SU-DHL-6 (cell line): ENCODE measurements around the gene PDLIM5.

ENCODE experiments used
- H2AFZ ChIP-seq: fragments of 200-600 bp; sonication (generic); 2 replicates; pipeline ENCODE4 v1.6.1; 2014; ENCODE audit warnings: low read depth, mild to moderate bottlenecking, moderate library complexity, mixed read lengths, antibody characterized with exemption, low read length; ENCODE audit not compliant: severe bottlenecking
- H3F3A ChIP-seq: fragments of 200-600 bp; shearing (Covaris generic); 2 replicates; pipeline ENCODE4 v1.6.0; 2016; ENCODE audit warnings: antibody characterized with exemption, mild to moderate bottlenecking; ENCODE audit not compliant: insufficient read depth
- H3K27ac ChIP-seq: fragments of 200-600 bp; sonication (generic); 2 replicates; pipeline ENCODE4 v1.5.1; 2016; ENCODE audit warnings: low read depth, mild to moderate bottlenecking, low read length, moderate library complexity, mixed read lengths
- H3K27me3 ChIP-seq: fragments of 200-600 bp; sonication (generic), shearing (Covaris generic); 2 replicates; pipeline ENCODE4 v1.6.0; 2014; ENCODE audit warnings: mild to moderate bottlenecking, low read length
- H3K36me3 ChIP-seq: fragments of 200-600 bp; sonication (generic); 2 replicates; pipeline ENCODE4 v1.6.1; 2014; ENCODE audit warnings: mild to moderate bottlenecking, low read length, mixed read lengths
- H3K4me2 ChIP-seq: fragments of 300-600, 200-600 bp; shearing (Covaris generic), sonication (generic); 2 replicates; pipeline ENCODE4 v1.6.0; 2014; ENCODE audit warnings: low read length, low read depth, mild to moderate bottlenecking; ENCODE audit not compliant: poor library complexity, severe bottlenecking
- H3K4me3 ChIP-seq: fragments of 200-600 bp; sonication (generic); 2 replicates; pipeline ENCODE4 v1.5.1; 2014; ENCODE audit warnings: antibody characterized with exemption, low read length, mild to moderate bottlenecking, mixed read lengths; ENCODE audit not compliant: insufficient read depth, poor library complexity, severe bottlenecking
- H3K79me2 ChIP-seq: fragments of 200-600 bp; sonication (generic); 2 replicates; pipeline ENCODE4 v1.6.1; 2014; ENCODE audit warnings: mild to moderate bottlenecking, low read length, moderate library complexity; ENCODE audit not compliant: insufficient read depth
- H3K9ac ChIP-seq: fragments of 200-600 bp; sonication (generic); 2 replicates; pipeline ENCODE4 v1.7.0; 2014; ENCODE audit warnings: mild to moderate bottlenecking, low read length
- H3K9me2 ChIP-seq: fragments of 200-600 bp; sonication (generic); replicated peaks from 2 replicates; pipeline ENCODE4 v1.6.1; 2014; ENCODE audit warnings: low read length; ENCODE audit not compliant: insufficient read depth
- H3K9me3 ChIP-seq: fragments of 200-600 bp; sonication (generic); 2 replicates; pipeline ENCODE4 v1.6.1; 2014; ENCODE audit warnings: low read length, mixed read lengths; ENCODE audit not compliant: insufficient read depth
- H4K20me1 ChIP-seq: fragments of 200-600 bp; sonication (generic); 2 replicates; pipeline ENCODE4 v1.6.1; 2014; ENCODE audit warnings: low read depth, mild to moderate bottlenecking, antibody characterized with exemption, low read length, moderate library complexity, mixed read lengths
- EZH2phosphoT487 ChIP-seq: fragments of 200-600 bp; sonication (generic), shearing (Covaris generic); conservative IDR thresholded peaks from 2 replicates; pipeline ENCODE4 v1.6.1; 2018; ENCODE audit warnings: mild to moderate bottlenecking, antibody characterized with exemption, low read length, moderate library complexity, mixed read lengths
- TF ChIP-seq, protein P1 (sequence below): fragments of 200-600 bp; sonication (generic); IDR thresholded peaks from one replicate; pipeline ENCODE4 v1.5.1; 2017; ENCODE audit warnings: antibody characterized with exemption, mild to moderate bottlenecking, low read length, moderate library complexity; ENCODE audit not compliant: insufficient read depth, poor library complexity, severe bottlenecking

Gene PDLIM5

DNA sequence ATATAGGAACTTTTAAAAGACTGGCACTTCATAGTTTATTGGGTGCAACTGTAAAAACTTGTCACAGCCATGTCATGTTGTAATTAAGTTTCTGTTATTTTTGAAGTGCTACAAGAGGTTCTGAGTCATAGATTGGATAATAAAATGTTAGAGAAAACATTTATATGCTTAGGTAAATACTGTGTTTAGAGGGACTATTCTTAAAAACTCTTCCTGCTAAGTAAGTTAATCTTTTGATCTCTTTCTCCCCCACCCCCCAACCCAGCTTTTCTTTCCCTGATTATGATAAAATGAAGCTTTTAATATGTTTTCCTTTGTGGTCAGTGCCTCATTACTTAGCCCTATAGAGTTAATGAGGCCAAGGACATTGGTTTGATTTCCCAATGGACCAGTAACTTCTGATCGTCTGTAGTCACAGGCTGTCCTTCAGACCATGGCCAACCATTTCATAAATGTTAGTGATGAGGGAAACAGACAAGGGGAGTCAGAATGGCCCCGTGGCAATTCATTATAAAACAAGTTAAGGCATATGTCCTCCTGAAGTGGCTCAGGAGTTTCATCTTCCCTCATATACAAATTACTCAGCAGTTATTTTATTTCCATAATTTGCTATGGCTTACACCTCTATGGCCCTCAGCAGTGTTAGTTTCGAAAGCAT lies 3.9 kb upstream of the PDLIM5 start:
- Histone ChIP-seq H3K9ac (no peak overlapping the region), H3K27me3 (no peaks in the 10 kb centered on the region), H3K79me2 (no peaks in the 10 kb centered on the region), H3K36me3 (no peaks in the 10 kb centered on the region), H3K9me2 (no peaks in the 10 kb centered on the region), H3K27ac (no peak overlapping the region), H4K20me1 (no peaks in the 10 kb centered on the region), H3K4me3 (no peak overlapping the region), H3F3A (no peaks in the 10 kb centered on the region), H3K9me3 (no peaks in the 10 kb centered on the region), H2AFZ (no peak overlapping the region), H3K4me2 (no peak overlapping the region)
- TF ChIP-seq, protein P1, sequence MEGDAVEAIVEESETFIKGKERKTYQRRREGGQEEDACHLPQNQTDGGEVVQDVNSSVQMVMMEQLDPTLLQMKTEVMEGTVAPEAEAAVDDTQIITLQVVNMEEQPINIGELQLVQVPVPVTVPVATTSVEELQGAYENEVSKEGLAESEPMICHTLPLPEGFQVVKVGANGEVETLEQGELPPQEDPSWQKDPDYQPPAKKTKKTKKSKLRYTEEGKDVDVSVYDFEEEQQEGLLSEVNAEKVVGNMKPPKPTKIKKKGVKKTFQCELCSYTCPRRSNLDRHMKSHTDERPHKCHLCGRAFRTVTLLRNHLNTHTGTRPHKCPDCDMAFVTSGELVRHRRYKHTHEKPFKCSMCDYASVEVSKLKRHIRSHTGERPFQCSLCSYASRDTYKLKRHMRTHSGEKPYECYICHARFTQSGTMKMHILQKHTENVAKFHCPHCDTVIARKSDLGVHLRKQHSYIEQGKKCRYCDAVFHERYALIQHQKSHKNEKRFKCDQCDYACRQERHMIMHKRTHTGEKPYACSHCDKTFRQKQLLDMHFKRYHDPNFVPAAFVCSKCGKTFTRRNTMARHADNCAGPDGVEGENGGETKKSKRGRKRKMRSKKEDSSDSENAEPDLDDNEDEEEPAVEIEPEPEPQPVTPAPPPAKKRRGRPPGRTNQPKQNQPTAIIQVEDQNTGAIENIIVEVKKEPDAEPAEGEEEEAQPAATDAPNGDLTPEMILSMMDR = no peak
- no peak for TF ChIP-seq EZH2phosphoT487

DNA sequence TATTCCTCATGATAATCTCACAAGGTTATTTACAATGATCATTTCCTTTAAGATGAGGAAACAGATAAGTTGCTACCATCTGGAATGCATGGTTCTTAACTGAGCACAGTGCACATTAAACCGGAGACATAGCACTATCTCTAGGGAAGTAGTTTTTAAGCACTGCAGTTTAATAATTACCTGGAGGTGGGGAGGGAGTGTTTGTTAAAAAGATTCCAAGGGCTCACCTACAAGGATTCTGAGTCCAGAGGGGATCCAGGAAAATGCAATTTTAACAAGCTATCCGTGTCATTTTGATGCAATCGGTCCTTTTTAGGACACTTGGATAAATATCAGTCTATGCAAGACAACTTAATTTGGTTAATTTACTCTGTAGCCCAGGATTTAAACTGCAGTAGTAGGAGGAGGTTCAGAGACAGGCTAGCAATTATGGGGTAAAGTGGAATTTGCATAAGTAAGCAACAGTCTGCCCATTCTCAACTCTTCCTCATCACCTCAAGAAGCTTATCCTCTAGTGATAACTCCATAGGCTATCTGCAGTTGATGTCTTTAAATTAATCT lies 2.8 kb upstream of the PDLIM5 start:
- TF ChIP-seq EZH2phosphoT487 = no peak
- TF ChIP-seq, protein P1 = no peak
- Histone ChIP-seq H3K4me3 (no peak overlapping the region), H3K79me2 (no peaks in the 10 kb centered on the region), H3F3A (no peaks in the 10 kb centered on the region), H3K4me2 (no peak overlapping the region), H3K36me3 (no peaks in the 10 kb centered on the region), H3K9me3 (no peaks in the 10 kb centered on the region), H4K20me1 (no peaks in the 10 kb centered on the region), H3K27ac (no peak overlapping the region), H2AFZ (no peak overlapping the region), H3K27me3 (no peaks in the 10 kb centered on the region), H3K9ac (no peak overlapping the region), H3K9me2 (no peaks in the 10 kb centered on the region)

DNA sequence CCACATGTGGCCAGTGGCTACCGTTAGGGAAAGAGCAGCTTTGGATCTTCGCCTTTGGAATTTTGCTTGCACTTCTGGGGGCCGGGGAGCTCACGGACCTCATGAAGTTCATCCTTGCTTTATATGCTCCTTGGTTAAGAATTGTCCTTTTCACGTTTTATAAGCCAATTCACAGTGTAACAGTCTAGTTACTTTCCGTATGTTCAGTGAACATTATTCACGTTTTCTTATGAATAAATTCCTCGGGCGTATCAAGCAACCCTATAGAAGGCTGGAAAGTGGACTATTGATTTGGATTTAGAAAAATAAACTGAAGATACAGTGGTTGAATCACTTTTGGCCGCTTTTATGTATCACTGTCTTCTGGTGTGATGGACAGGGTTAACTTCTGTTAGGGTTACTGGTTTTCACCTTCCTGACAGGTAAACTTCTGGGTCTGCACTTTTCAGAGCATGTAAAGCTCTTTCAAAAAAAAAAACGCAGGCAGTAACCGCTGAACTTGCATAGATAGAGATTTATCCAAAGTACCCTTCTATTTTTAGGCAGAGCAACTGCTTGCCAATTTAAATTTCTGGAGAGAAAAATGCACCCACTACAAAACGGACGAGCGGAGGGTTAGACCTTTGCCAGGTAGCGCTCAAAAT lies 569 bp upstream of the PDLIM5 start:
- no peaks in the 10 kb centered on the region for H3K36me3 ChIP-seq
- H3K9me2 ChIP-seq = no peaks in the 10 kb centered on the region
- no peaks in the 10 kb centered on the region for H4K20me1 ChIP-seq
- H3F3A ChIP-seq = no peaks in the 10 kb centered on the region
- no peak overlapping the region for H3K27ac ChIP-seq
- peak overlapping the region; percentile 69; the same call in 1 of the 2 replicates for H3K9ac ChIP-seq
- H3K4me3 ChIP-seq = peak overlapping the region; percentile 51
- TF ChIP-seq, protein P1 = no peak
- TF ChIP-seq EZH2phosphoT487 = no peak
- peak overlapping the region; percentile 77 for H3K4me2 ChIP-seq
- H3K79me2 ChIP-seq = no peaks in the 10 kb centered on the region
- no peaks in the 10 kb centered on the region for H3K9me3 ChIP-seq
- no peaks in the 10 kb centered on the region for H3K27me3 ChIP-seq
- H2AFZ ChIP-seq = peak overlapping the region; percentile 68
